HUDEP-2 (cell line): ENCODE results near the gene COL4A1.

Experiments
- DNase-seq, 76 experiments: peaks; one replicate each; lab custom pipeline; 2025; ENCODE audit not compliant: unreplicated experiment in 76 of 76; lab: John Stamatoyannopoulos, UW

COL4A1 gene

DNA sequence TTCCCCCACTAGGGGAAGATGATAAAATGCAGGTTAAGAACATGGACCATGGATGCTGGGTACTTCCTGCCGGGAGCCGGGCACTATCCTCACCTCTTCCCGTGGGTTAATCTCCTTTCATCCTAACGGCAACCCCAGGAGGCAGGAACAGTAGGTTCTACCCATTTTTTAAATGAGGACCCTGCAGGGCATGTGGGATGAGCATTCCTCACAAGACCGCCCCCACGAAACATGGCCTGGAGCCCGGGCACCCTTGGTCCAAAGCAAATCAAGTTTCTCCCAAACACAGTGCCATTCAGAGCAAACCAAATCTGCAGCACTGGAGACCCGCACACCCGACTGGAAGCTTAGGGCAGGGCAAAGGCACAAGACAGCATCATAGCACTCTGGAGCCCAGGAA, 35.5 kb upstream of the COL4A1 start:
- DNase-seq, result no peak

- no peak for DNase-seq
Measured at GRCh38 chr13:110341445-110342244, 34.7 kb upstream of the COL4A1 start.

- no peak for DNase-seq
Measured at GRCh38 chr13:110340812-110341444, 34.0 kb upstream of the COL4A1 start.

DNA sequence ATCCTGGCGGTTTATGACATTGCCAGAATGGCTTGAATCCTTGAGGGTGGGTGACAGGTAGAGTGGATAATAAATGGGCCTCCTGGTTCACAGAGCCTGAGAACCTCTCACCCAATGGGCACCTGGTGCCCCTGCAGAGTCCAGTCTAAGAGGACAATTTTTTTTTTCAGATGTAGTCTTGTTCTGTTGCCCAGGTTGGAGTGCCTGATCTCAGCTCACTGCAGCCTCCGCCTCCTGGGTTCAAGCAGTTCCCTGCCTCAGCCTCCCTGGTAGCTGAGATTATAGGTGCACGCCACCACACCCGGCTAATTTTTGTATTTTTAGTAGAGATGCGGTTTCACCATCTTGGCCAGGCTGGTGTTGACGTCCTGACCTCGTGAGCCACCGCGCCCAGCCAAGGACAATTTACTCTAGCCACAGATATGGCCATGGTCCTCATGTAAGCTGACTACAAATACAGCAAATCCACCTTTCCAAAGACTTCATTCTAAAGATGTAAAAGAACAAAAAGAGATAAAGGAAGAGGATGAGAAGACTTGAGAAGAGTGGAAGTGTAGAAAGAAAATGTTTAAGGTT, 33.1 kb upstream of the COL4A1 start:
- no peak for DNase-seq

- no peak for DNase-seq
Measured at GRCh38 chr13:110339263-110339662, 32.3 kb upstream of the COL4A1 start.

- DNase-seq, result no peak
Measured at GRCh38 chr13:110338441-110339101, 31.6 kb upstream of the COL4A1 start.

DNA sequence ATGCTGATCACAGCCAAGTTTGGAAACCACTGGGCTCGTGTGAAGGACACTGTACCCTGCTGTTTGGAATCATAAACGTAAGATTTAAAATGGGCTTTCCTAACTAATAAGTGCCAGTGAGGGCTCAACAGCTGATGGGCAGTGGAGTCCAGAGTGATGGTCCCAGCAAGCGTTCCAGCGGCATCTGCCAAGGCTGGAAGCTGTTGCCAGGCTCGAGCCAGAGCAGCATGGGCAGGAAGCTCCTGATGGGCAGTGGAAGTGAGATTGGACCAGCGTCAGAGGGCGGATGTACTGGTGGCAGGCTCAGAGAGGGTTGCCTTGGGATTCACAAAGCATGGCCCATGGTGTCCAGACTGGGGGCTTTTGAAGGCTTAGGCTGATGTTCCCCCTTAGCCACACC, 30.3 kb upstream of the COL4A1 start:
- no peak for DNase-seq

- no peak for DNase-seq
Measured at GRCh38 chr13:110336681-110337080, 29.7 kb upstream of the COL4A1 start.

GRCh38 chr13:110336108-110336507, 29.2 kb upstream of the COL4A1 start:
- DNase-seq, result no peak

DNA sequence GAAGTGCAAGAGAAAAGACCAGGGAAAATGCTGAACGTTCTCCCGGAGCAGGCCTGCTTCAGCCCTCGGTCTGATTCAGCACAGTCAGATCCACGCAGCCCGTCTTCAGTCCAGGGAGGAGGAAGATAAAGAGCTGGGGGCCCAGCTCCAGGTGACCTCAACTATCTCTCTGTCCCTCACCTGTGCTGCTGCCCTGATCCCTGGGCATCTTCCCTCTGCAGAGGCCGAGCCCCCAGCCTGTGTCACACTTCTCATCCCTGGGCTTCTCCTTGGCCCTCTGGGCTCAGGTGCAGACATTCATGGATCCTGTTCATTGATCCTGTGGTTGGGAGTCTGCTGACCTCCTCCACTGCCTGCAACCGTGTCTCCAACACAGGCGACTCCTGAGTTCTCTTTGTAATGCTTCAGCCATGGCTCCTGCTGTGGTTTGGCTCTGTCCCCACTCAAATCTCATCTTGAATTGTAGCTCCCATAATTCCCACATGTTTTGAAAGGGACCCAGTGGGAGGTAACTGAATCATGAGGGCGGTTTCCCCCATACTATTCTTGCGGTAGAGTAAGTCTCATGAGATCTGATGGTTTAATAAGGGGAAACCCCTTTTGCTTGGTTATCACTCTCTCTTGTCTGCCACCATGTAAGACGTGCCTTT, 28.0 kb upstream of the COL4A1 start:
- no peak for DNase-seq

DNA sequence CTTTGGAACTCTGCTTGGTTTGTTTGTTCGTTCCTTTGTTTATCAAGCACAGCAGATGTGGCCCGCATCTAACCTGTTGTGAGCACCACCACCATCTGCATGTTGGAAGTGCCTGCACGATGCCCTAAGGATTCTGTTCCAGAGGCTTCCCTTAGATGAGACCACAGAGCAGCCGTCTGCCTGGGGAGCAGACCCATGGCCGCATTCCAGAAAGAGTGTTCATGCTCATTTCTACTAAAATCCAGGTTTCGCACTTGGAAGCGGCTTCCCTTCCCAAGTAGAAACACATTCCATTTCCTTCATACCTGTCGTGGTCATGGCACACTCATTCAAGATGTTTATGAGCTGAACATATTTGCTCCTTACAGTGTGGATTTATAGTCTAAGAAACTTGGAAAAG, 27.3 kb upstream of the COL4A1 start:
- DNase-seq, result no peak

- no peak for DNase-seq
Measured at GRCh38 chr13:110333837-110334236, 26.9 kb upstream of the COL4A1 start.

- DNase-seq, result no peak
Measured at GRCh38 chr13:110332750-110333149, 25.8 kb upstream of the COL4A1 start.

DNA sequence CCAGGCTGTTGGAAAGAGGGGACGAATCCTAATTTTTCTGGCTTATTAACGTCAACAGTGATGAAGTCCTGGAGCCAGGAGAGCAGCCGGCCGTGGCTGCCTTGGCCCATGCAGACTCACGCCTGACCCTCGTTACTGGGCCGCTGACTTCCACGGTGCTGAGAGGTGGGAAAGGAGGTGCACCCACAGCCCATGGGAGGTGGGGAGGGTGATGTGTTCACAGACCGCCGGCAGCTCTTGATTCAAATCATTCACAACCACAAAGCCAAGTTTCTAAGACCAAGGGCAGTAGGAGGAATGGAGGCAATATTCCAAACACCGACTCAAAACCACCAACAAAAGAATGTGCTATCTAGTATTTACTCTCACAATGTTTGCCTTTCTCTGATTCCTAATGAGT, 24.4 kb upstream of the COL4A1 start:
- DNase-seq, result no peak

GRCh38 chr13:110330491-110331011, 23.6 kb upstream of the COL4A1 start:
- no peak for DNase-seq

- no peak for DNase-seq
Measured at GRCh38 chr13:110329798-110330461, 23.0 kb upstream of the COL4A1 start.

GRCh38 chr13:110329258-110329657, 22.3 kb upstream of the COL4A1 start:
- DNase-seq, result no peak

DNA sequence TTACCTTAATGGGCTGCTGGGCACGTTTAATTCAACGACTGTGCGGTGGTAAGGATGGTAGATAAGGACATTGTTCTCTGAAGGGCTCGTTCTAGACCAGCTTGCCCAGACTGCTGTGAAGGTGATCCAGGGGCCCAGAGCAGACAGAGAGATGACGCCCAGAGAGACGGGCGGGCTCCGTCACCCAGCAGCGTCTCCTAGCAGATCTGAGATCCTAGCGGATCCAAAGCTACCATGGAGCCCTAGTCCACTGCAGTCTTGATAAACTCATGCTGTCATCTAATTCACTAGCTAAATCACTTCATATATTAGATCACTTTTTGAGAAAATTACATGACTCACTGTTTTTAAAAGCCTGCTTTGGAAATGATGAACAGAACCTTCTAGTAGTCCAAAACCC, 21.6 kb upstream of the COL4A1 start:
- no peak for DNase-seq

GRCh38 chr13:110327051-110327721, 20.2 kb upstream of the COL4A1 start:
- no peak for DNase-seq
